ENCODE results near the gene SND1. TPM values are rescaled to one million over a fixed set of nuclear protein-coding genes. Genes with fewer than 3 reads are reported as not detected.
A peak's percentile ranks its signal among the peaks of the same experiment; 100 is the strongest.

Gene SND1
- total RNA-seq, 2 donors from 2014 or later, result 91.0 to 111 TPM

DNA sequence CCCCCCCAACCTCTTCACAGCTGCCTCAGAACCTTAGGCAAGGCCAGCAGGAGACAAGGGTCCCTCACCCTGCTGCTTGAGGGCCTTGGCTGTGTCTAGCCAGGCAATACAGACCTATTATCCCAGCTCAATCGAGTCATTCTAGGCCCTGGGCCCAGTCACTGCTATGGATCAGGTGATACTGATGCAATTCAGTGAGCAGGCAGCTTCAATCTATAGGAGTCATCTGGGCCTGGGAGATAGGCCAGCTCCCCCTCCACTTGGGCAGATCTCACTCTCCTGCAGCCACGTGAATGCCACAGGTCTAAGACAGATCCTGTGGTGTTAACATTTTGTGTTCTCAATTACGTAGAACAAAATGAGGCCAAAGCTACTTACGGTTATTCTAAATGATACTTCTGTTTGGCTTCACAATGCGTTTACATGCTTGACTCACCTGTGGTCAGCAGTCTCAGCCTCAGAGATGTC is 447.2 kb downstream of the SND1 start:
- TF ChIP-seq, protein P1, sequence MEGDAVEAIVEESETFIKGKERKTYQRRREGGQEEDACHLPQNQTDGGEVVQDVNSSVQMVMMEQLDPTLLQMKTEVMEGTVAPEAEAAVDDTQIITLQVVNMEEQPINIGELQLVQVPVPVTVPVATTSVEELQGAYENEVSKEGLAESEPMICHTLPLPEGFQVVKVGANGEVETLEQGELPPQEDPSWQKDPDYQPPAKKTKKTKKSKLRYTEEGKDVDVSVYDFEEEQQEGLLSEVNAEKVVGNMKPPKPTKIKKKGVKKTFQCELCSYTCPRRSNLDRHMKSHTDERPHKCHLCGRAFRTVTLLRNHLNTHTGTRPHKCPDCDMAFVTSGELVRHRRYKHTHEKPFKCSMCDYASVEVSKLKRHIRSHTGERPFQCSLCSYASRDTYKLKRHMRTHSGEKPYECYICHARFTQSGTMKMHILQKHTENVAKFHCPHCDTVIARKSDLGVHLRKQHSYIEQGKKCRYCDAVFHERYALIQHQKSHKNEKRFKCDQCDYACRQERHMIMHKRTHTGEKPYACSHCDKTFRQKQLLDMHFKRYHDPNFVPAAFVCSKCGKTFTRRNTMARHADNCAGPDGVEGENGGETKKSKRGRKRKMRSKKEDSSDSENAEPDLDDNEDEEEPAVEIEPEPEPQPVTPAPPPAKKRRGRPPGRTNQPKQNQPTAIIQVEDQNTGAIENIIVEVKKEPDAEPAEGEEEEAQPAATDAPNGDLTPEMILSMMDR (IDR thresholded peaks at IDR 0.05), result no peak

DNA sequence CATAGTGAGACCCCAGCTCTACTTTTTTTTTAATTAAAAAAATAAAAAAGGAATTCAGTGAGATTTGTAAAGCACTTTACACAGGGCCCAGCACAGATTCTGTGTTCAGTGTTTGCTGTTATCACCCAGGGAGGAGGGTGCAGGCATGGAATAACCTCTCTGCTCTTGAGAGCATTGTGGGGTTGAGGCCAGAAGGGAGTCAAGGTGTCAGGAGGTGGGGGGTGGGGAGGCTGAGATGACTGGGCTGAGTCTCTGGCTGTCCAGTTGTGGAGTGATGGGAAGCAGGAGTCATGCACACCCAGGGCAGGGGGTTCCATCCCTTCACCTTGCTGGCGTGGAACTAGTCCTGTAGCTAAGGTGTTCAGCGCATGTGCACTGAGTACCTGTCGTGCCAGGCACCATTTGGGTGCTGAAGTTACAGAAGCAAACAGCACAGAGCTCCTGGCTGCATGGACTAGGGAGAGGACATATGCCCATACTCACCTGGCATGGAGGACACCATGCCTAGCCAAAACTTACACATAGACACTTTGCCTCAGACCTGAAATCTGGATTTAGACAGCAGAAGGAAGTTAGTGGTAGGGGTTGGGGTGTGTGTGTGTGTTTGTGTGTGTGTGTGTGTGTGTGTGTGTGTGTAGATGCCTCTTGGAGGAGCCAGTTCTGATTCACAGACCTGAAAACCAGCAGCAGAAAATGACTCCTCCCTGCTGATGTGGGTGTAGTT is 448.4 kb downstream of the SND1 start:
- ATAC-seq (ENCODE audit: insufficient number of reproducible peaks, low FRiP score, low read depth) (no peak), DNase-seq (ENCODE audit: low spot score) (no peak)
- H3K9me3 ChIP-seq, result no peaks in the 10 kb centered on the region
- TF ChIP-seq, protein P1 (IDR thresholded peaks at IDR 0.05), result no peak
- H3K36me3 ChIP-seq, result peaks cover 5% of the 10 kb centered on the region
- no peak overlapping the region for H3K27ac ChIP-seq
- no peaks in the 10 kb centered on the region for H3K27me3 ChIP-seq (replicated peaks; ENCODE audit: insufficient read depth)
- no peak overlapping the region for H3K4me3 ChIP-seq
- peaks cover 4 to 14% of the 10 kb centered on the region in 2 donors for H3K4me1 ChIP-seq (ENCODE audit: control insufficient read depth in 1 of 2, low read depth in 2 of 2)

More for the DNA sequence above, 447.2 kb downstream of the SND1 start:
- DNase-seq (ENCODE audit: low spot score), result no peak
- H3K4me1 ChIP-seq (ENCODE audit: control insufficient read depth in 1 of 2, low read depth in 2 of 2), result peaks cover 4 to 11% of the 10 kb centered on the region in 2 donors
- H3K9me3 ChIP-seq, result no peaks in the 10 kb centered on the region
- H3K4me3 ChIP-seq, result no peak overlapping the region
- no peak overlapping the region for H3K27ac ChIP-seq
- ATAC-seq (ENCODE audit: insufficient number of reproducible peaks, low FRiP score, low read depth), result peak; percentile 32
- no peaks in the 10 kb centered on the region for H3K27me3 ChIP-seq (replicated peaks; ENCODE audit: insufficient read depth)
- H3K36me3 ChIP-seq, result peaks cover 7% of the 10 kb centered on the region

GRCh38 chr7:128100949-128101713 is 449.1 kb downstream of the SND1 start:
- Histone ChIP-seq H3K36me3 (no peaks in the 10 kb centered on the region), H3K9me3 (no peaks in the 10 kb centered on the region), H3K4me1 (ENCODE audit: control insufficient read depth in 1 of 2, low read depth in 2 of 2) (peaks cover 4 to 14% of the 10 kb centered on the region in 2 donors), H3K27ac (no peak overlapping the region), H3K27me3 (replicated peaks; ENCODE audit: insufficient read depth) (no peaks in the 10 kb centered on the region), H3K4me3 (no peak overlapping the region)
- ATAC-seq (ENCODE audit: insufficient number of reproducible peaks, low FRiP score, low read depth), result no peak
- DNase-seq (ENCODE audit: low spot score), result no peak
- TF ChIP-seq, protein P1 (IDR thresholded peaks at IDR 0.05), result no peak

DNA sequence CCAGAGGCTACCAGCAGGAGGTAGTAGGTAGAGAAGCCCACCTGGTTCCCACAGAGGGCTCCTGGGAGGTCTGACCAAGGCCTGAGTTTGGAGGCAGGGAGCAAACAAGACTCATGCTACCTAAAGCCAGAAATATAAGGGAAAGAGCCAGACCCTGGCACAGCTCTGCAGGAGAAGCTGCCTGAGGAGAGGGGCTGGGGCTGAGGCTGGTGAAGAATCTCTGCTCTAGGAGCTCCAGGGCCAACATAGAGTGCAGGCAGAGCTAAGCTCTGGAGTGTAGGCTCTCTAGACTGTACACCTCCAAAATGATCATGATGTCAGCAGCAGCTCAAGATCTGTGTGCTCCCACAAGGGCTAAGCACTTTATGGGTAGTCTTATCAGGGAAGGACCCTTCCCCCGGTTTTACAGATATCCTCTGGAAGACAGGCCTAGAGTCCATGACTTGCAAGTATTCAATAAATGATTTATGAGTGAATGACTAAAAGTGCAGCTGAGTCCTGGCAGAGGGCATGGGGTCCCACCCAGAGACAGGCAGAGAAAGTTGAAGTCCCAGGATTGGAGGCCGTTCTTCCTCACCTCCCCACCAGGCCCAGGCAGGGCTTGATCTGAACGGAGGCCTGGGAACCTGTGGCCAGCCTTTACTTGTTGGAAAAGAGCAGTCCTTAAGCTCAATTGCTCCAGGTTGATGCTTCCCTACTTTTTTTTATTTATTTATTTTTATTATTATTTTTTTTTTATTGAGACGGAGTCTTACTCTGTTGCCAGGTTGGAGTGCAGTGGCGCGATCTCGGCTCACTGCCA is 450.7 kb downstream of the SND1 start:
- Histone ChIP-seq H3K4me1 (ENCODE audit: control insufficient read depth in 1 of 2, low read depth in 2 of 2) (peaks cover 4 to 14% of the 10 kb centered on the region in 2 donors), H3K4me3 (no peak overlapping the region), H3K27ac (no peak overlapping the region), H3K36me3 (no peaks in the 10 kb centered on the region), H3K9me3 (no peaks in the 10 kb centered on the region), H3K27me3 (replicated peaks; ENCODE audit: insufficient read depth) (no peaks in the 10 kb centered on the region)
- DNase-seq (ENCODE audit: low spot score) (no peak), ATAC-seq (ENCODE audit: insufficient number of reproducible peaks, low FRiP score, low read depth) (no peak)
- TF ChIP-seq, protein P1 (IDR thresholded peaks at IDR 0.05), result no peak
